Measurements from ENCODE around the gene EXOSC7.

EXOSC7 gene

GRCh38 chr3:45031531-45031930 lies 55.5 kb downstream of the EXOSC7 start:
- ATAC-seq, result no peak
- no peak for TF ChIP-seq BACH2 (CRISPR knock-in tag; IDR thresholded peaks at IDR 0.05; ENCODE audit: borderline replicate concordance)
- TF ChIP-seq PATZ1 (CRISPR knock-in tag; IDR thresholded peaks at IDR 0.05; ENCODE audit: borderline replicate concordance), result no peak
- TF ChIP-seq ISL1 (CRISPR knock-in tag; IDR thresholded peaks at IDR 0.05), result no peak
- no peak for TF ChIP-seq ZC3H10 (CRISPR knock-in tag; IDR thresholded peaks at IDR 0.05)
- TF ChIP-seq, protein P1, sequence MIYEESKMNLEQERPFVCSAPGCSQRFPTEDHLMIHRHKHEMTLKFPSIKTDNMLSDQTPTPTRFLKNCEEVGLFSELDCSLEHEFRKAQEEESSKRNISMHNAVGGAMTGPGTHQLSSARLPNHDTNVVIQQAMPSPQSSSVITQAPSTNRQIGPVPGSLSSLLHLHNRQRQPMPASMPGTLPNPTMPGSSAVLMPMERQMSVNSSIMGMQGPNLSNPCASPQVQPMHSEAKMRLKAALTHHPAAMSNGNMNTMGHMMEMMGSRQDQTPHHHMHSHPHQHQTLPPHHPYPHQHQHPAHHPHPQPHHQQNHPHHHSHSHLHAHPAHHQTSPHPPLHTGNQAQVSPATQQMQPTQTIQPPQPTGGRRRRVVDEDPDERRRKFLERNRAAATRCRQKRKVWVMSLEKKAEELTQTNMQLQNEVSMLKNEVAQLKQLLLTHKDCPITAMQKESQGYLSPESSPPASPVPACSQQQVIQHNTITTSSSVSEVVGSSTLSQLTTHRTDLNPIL (CRISPR knock-in tag; IDR thresholded peaks at IDR 0.05; ENCODE audit: low read depth), result no peak
- no peak for TF ChIP-seq POU6F1 (CRISPR knock-in tag; IDR thresholded peaks at IDR 0.05; ENCODE audit: borderline replicate concordance, low read depth)
- TF ChIP-seq ZFP30 (CRISPR knock-in tag; IDR thresholded peaks at IDR 0.05), result no peak
- no peak for TF ChIP-seq RARB (CRISPR knock-in tag; IDR thresholded peaks at IDR 0.05)
- no peak for TF ChIP-seq CSDC2 (CRISPR knock-in tag; IDR thresholded peaks at IDR 0.05)
- no peak for TF ChIP-seq ZFP3 (CRISPR knock-in tag; IDR thresholded peaks at IDR 0.05)
- TF ChIP-seq, protein P2, sequence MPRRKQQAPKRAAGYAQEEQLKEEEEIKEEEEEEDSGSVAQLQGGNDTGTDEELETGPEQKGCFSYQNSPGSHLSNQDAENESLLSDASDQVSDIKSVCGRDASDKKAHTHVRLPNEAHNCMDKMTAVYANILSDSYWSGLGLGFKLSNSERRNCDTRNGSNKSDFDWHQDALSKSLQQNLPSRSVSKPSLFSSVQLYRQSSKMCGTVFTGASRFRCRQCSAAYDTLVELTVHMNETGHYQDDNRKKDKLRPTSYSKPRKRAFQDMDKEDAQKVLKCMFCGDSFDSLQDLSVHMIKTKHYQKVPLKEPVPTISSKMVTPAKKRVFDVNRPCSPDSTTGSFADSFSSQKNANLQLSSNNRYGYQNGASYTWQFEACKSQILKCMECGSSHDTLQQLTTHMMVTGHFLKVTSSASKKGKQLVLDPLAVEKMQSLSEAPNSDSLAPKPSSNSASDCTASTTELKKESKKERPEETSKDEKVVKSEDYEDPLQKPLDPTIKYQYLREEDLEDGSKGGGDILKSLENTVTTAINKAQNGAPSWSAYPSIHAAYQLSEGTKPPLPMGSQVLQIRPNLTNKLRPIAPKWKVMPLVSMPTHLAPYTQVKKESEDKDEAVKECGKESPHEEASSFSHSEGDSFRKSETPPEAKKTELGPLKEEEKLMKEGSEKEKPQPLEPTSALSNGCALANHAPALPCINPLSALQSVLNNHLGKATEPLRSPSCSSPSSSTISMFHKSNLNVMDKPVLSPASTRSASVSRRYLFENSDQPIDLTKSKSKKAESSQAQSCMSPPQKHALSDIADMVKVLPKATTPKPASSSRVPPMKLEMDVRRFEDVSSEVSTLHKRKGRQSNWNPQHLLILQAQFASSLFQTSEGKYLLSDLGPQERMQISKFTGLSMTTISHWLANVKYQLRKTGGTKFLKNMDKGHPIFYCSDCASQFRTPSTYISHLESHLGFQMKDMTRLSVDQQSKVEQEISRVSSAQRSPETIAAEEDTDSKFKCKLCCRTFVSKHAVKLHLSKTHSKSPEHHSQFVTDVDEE (CRISPR knock-in tag; IDR thresholded peaks at IDR 0.05), result no peak
- TF ChIP-seq SNAI2 (CRISPR knock-in tag; IDR thresholded peaks at IDR 0.05), result no peak
- no peak for TF ChIP-seq ZNF565 (CRISPR knock-in tag; conservative IDR thresholded peaks at IDR 0.05; ENCODE audit: low read depth)
- TF ChIP-seq OSR1 (CRISPR knock-in tag; IDR thresholded peaks at IDR 0.05), result no peak
- TF ChIP-seq, protein P3, sequence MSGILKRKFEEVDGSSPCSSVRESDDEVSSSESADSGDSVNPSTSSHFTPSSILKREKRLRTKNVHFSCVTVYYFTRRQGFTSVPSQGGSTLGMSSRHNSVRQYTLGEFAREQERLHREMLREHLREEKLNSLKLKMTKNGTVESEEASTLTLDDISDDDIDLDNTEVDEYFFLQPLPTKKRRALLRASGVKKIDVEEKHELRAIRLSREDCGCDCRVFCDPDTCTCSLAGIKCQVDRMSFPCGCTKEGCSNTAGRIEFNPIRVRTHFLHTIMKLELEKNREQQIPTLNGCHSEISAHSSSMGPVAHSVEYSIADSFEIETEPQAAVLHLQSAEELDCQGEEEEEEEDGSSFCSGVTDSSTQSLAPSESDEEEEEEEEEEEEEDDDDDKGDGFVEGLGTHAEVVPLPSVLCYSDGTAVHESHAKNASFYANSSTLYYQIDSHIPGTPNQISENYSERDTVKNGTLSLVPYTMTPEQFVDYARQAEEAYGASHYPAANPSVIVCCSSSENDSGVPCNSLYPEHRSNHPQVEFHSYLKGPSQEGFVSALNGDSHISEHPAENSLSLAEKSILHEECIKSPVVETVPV (CRISPR knock-in tag; IDR thresholded peaks at IDR 0.05), result no peak
- TF ChIP-seq ZNF8 (CRISPR knock-in tag; IDR thresholded peaks at IDR 0.05), result no peak
- no peak for TF ChIP-seq ARNTL (CRISPR knock-in tag; IDR thresholded peaks at IDR 0.05; ENCODE audit: borderline replicate concordance, low read depth)
- no peak for TF ChIP-seq ZNF70 (CRISPR knock-in tag; IDR thresholded peaks at IDR 0.05)

GRCh38 chr3:45032113-45032512 lies 56.1 kb downstream of the EXOSC7 start:
- no peak for ATAC-seq
- no peak for TF ChIP-seq ZNF565 (CRISPR knock-in tag; conservative IDR thresholded peaks at IDR 0.05; ENCODE audit: low read depth)
- TF ChIP-seq, protein P3 (CRISPR knock-in tag; IDR thresholded peaks at IDR 0.05), result no peak
- TF ChIP-seq, protein P2 (CRISPR knock-in tag; IDR thresholded peaks at IDR 0.05), result no peak
- TF ChIP-seq PATZ1 (CRISPR knock-in tag; IDR thresholded peaks at IDR 0.05; ENCODE audit: borderline replicate concordance), result no peak
- TF ChIP-seq CSDC2 (CRISPR knock-in tag; IDR thresholded peaks at IDR 0.05), result no peak
- no peak for TF ChIP-seq ESRRG (CRISPR knock-in tag; IDR thresholded peaks at IDR 0.05)
- no peak for TF ChIP-seq ARNTL (CRISPR knock-in tag; IDR thresholded peaks at IDR 0.05; ENCODE audit: borderline replicate concordance, low read depth)
- TF ChIP-seq POU6F1 (CRISPR knock-in tag; IDR thresholded peaks at IDR 0.05; ENCODE audit: borderline replicate concordance, low read depth), result no peak
- TF ChIP-seq ISL1 (CRISPR knock-in tag; IDR thresholded peaks at IDR 0.05), result no peak
- TF ChIP-seq ZFP30 (CRISPR knock-in tag; IDR thresholded peaks at IDR 0.05), result no peak
- no peak for TF ChIP-seq TCF4 (CRISPR knock-in tag; IDR thresholded peaks at IDR 0.05; ENCODE audit: borderline replicate concordance)
- no peak for TF ChIP-seq RARB (CRISPR knock-in tag; IDR thresholded peaks at IDR 0.05)
- TF ChIP-seq PPARA (CRISPR knock-in tag; IDR thresholded peaks at IDR 0.05; ENCODE audit: borderline replicate concordance), result no peak
- no peak for TF ChIP-seq ZFP3 (CRISPR knock-in tag; IDR thresholded peaks at IDR 0.05)
- TF ChIP-seq SNAI2 (CRISPR knock-in tag; IDR thresholded peaks at IDR 0.05), result no peak
